Measurements from ENCODE around the gene ASH1L.

DNA sequence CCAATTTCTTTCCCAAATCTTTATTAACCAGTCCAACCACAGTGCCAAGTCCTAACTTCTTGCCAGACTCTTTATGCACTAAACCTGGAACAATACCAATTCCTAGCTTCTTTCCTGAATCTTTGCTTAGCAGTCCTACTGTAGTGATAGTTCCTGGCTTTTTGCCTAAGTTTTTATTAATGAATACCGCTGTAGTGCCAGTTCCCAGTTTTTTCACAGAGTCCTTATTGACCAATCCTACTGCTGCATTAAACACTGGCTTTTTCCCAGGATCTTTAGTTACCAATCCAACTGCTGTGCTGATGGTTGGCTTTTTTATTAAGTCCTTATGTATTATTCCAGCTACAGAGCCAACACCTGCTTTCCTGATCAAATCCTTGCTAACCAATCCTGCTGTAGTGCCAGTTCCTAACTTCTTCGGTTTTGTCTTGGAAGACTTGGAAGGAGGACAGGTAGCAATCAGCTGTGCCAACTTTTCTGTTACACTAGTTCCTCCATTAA, 80.8 kb downstream of the ASH1L start:
- TF ChIP-seq, protein P1, sequence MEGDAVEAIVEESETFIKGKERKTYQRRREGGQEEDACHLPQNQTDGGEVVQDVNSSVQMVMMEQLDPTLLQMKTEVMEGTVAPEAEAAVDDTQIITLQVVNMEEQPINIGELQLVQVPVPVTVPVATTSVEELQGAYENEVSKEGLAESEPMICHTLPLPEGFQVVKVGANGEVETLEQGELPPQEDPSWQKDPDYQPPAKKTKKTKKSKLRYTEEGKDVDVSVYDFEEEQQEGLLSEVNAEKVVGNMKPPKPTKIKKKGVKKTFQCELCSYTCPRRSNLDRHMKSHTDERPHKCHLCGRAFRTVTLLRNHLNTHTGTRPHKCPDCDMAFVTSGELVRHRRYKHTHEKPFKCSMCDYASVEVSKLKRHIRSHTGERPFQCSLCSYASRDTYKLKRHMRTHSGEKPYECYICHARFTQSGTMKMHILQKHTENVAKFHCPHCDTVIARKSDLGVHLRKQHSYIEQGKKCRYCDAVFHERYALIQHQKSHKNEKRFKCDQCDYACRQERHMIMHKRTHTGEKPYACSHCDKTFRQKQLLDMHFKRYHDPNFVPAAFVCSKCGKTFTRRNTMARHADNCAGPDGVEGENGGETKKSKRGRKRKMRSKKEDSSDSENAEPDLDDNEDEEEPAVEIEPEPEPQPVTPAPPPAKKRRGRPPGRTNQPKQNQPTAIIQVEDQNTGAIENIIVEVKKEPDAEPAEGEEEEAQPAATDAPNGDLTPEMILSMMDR (IDR thresholded peaks at IDR 0.05): no peak
- TF ChIP-seq POLR2A (IDR thresholded peaks at IDR 0.05): no peak

Data from Peyer's patch (tissue), 4 donors.